H54 (cell line): ENCODE results near the gene EPB41.
"Not testable (repeated sequence)": the region's sequence is repeated elsewhere in the genome, so short reads cannot be mapped to it uniquely, and the experiment has no call there.

Source experiments
- DNase-seq: peaks from one replicate; pipeline ENCODE4 v3.0.0; 2011; ENCODE audit warnings: low spot score, mixed read lengths; ENCODE audit not compliant: insufficient read length
- FAIRE-seq: peaks from 3 replicates; lab custom pipeline; 2011; peaks lifted over from hg19 to GRCh38; lab: Jason Lieb, UNC
- POLR2A ChIP-seq: IDR thresholded peaks from 2 replicates; pipeline ENCODE4 v1.6.1; 2011; ENCODE audit warnings: low read depth, mild to moderate bottlenecking, low read length

The EPB41 gene

GRCh38 chr1:29120367-29120766, 206.0 kb downstream of the EPB41 start:
- no peak for FAIRE-seq
- TF ChIP-seq POLR2A = no peak
- DNase-seq = no peak

DNA sequence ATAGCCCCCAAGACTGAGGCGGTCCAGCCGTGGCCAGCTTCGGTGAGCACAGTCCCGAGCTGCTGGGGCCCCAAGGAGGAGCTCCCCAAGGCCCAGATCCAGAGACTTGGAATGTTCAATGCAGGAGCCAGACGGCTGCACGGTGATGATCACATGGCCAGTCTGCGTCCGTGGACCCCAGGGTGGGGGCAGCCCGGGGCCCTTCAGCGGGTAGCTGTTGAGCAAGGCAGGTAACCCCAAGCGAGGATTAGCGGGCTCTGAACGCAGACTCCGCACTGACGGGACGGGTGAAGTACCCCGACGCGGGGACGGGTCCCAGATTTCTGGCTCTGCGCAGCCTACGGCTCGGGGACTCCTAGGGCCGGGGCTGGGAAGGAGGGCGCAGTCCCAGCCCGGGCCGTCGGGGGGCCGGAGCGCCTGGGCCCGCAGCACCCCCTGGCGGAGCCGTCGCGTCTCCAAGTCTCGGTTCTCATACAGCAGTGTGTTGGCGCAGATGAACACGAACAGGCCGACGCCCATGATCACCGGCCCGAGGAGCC, 206.6 kb downstream of the EPB41 start:
- TF ChIP-seq POLR2A = no peak
- DNase-seq = no peak
- no peak for FAIRE-seq

- DNase-seq (no peak), FAIRE-seq (no peak)
- no peak for TF ChIP-seq POLR2A
Measured at GRCh38 chr1:29121516-29121935, 207.2 kb downstream of the EPB41 start.

DNA sequence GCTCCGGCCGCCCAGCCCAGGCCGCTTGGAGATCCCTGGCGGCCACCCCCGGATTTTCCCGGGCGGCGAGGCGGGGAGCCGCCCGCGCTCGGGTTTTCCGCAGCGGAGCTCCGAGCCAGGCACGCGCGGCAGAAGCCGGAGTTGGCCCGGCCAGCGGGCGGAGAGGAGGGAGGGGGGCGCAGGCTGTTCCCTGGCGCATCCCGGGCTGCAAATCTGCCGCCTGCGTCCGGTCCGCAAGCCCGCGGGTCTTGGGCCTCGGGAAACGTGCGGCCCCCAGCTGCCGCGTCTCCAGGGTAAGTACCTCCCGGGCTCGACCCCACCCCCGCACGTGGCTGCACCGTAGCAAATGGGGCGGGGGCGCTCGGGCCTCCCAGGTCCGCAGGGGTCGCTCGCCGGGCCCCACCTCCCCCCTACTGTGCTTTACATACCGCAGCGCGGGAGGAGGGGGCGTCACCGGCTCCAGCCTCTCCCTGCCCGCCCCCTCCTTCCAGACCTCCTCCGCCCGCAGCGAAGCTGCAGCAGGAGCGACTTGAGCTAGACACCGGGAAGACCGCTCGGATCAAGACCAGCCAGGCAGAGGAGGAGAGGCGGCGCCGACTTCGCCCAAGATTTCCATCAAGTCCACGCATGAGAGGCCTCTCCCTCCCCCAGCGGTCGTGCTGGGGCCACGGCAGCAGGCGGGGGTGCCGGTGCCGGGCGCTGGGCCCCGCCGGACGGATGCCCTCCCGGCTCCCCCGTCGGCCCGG, 207.7 kb downstream of the EPB41 start:
- DNase-seq = no peak
- no peak for TF ChIP-seq POLR2A
- no peak for FAIRE-seq

DNA sequence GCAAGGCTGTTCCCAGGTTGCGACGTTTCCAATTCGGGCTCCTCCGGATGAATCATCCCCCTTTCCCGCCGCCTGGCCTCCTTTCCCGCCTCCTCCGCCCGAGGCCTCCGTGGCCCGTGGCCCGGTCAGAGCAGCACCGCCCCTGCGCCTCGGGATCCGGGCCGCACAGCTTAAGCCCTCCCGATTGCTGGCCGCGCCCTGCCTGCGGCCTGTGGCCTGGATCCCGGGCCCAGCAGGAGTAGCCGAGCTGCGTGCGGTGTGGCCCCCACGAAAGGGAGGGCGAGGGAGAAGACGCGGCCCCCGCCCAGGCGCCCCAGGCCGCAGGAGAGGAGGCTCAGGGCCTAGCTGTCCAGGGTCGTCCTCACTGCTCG, 208.3 kb downstream of the EPB41 start:
- DNase-seq = peak; percentile 67

DNA sequence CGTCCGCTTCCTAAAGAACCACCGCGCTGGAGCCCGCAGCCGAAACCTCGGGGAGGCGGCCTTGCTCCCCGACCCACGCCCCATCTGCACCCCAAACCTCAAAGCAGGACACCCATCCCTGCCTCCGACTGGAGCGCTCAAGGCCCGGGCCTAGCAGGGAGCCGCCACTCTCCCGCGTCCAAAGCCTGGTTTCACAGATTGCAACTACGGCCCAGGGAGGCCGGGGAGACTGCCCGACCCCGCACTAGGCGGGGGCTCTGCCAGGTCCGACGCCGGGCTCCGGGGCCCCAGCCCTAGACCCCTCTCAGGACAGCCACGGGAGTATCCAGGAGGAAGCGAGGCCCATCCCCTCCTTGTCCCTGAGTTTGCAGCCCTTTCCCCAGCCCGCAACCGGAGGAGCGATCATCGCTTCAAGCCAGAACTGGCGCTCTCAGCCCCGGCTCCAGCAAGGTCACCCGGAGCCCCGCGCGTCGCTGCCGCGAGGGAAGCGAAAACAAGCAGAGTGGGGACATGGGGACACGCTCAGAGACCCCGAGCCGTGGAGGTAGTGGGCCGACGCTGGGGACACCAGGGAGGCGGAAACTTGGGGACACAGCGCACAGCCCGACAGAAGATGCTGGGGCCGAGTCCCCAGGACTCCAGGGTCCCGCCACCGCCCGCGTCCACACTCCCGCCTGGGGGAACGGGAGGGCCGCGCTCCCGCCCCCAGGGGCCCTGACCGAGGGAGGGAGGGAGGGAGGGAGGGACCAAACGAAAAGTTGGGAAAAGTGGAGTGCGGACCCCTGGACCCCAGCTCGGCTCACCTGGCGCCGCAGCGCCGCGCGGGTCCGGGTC, 208.9 kb downstream of the EPB41 start:
- DNase-seq (no peak), FAIRE-seq (no peak)
- no peak for TF ChIP-seq POLR2A

More for the DNA sequence above, 208.3 kb downstream of the EPB41 start:
- no peak for TF ChIP-seq POLR2A
- no peak for FAIRE-seq

GRCh38 chr1:29123887-29124365, 209.6 kb downstream of the EPB41 start, which contains the start of gene TMEM200B:
TSS of gene TMEM200B (minus strand) at chr1:29123903. CDS start at chr1:29121828, 2,075 bp downstream.
- DNase-seq (no peak), FAIRE-seq (no peak)
- TF ChIP-seq POLR2A = no peak

GRCh38 chr1:29124366-29125236, 210.2 kb downstream of the EPB41 start:
- FAIRE-seq (no peak), DNase-seq (peak; percentile 74)
- peak; percentile 20; the same call in 1 of the 2 replicates for TF ChIP-seq POLR2A

GRCh38 chr1:29125237-29125641, 210.9 kb downstream of the EPB41 start:
- FAIRE-seq (no peak), DNase-seq (no peak)
- no peak for TF ChIP-seq POLR2A

DNA sequence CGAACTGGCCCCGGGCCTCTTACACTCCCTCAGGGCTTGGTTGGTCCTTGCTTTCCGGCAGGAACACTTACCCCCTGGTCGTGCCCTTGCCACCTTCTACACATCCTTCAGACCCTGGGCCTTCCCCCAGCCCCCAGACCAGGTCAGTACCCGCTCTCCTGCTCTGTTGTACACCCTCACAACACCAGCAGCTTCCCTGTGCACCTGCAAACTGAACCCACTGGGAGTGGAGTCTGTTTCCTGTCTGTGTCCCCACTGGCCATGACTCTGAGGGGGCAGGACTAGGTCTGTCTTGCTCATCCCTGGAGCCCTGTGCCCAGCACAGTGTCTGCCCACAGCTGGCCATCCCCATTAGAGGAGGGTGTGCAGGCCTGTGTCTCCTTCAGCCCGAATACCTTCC, 211.4 kb downstream of the EPB41 start:
- FAIRE-seq (no peak), DNase-seq (no peak)
- TF ChIP-seq POLR2A = no peak

DNA sequence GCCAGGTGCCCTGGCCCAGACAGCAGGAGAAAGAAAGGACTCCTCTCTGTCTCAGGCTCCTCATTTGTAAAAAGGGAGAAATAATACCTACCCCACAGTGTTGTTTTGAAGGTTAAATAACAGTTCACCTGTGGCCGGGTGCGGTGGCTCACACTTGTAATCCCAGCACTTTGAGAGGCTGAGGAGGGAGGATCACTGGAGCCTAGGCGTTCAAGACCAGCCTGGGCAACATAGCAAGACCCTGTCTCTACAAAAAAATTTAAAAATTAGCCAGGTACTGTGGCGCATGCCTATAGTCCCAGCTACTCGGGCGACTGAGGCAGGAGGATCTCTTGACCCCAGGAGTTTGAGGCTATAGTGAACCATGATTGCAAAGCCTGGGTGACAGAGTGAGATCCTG, 211.8 kb downstream of the EPB41 start:
- TF ChIP-seq POLR2A = no peak
- DNase-seq (no peak), FAIRE-seq (no peak)

- no peak for TF ChIP-seq POLR2A
- FAIRE-seq = no peak
- DNase-seq = no peak
Measured at GRCh38 chr1:29128739-29129138, 214.4 kb downstream of the EPB41 start.

DNA sequence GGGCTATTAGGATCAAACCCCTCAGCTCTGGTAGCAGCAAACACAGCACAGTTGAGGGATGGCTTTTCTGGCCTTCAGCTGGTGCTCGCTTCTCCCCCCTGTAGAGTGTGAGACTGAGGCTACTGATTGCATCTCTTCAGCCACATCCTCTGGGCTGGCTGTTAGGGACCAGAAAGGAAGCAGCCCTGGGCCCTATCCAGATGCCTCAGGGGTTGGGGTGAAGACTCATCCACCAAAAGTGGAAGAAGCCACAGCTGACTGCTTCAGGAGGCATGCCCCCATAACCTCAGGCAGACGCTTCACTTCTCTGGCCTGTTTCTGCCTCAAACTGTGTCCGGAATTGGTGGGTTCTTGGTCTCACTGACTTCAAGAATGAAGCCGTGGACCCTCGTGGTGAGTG, 215.5 kb downstream of the EPB41 start:
- FAIRE-seq = no peak
- no peak for TF ChIP-seq POLR2A
- DNase-seq = no peak

DNA sequence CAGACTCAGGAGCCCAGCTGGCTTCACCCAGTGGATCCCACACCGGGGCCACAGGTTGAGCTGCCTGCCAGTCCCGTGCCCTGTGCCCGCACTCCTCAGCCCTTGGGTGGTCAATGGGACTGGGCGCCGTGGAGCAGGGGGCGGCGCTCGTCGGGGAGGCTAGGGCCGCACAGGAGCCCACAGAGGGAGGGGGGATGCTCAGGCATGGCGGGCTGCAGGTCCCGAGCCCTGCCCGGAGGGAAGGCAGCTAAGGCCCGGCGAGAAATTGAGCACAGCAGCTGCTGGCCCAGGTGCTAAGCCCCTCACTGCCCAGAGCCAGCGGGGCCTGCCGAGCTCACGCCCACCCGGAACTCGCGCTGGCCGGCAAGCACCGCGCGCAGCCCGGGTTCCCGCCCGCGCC, 216.7 kb downstream of the EPB41 start:
- FAIRE-seq, DNase-seq: not testable (repeated sequence)
